Measurements from ENCODE around the gene TTC39C.
A peak's percentile ranks its signal among the peaks of the same experiment; 100 is the strongest.
"Not testable (repeated sequence)": the region's sequence is repeated elsewhere in the genome, so short reads cannot be mapped to it uniquely, and the experiment has no call there.

Gene TTC39C

DNA sequence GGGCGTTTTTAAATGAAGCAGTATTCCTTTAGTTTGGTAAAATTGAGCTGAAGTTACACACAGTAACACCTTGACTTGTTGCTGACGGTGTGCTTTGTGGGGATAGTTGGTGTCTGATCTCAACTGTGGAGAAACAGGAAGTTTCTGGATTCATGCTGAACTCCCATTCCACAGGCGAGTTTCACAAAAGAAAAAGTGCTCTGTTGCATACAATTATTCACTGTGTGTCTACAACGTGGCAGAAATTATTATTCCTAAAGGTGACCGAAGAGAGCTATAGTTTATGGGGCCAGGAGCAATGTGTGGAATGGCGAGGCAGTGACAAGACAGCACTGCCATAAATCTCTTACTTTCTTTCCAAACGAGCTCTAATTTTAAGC is 123.8 kb downstream of the TTC39C start:
- ATAC-seq, result no peak

GRCh38 chr18:24138789-24139616 is 124.4 kb downstream of the TTC39C start, which contains the start of gene CABYR:
CABYR (plus strand) TSS chr18:24139062; CDS start chr18:24143115, 4,053 bp downstream.
- peak; percentile 82 for DNase-seq
- peak; percentile 92 for ATAC-seq

More for the DNA sequence above, 123.8 kb downstream of the TTC39C start:
- no peak for DNase-seq

DNA sequence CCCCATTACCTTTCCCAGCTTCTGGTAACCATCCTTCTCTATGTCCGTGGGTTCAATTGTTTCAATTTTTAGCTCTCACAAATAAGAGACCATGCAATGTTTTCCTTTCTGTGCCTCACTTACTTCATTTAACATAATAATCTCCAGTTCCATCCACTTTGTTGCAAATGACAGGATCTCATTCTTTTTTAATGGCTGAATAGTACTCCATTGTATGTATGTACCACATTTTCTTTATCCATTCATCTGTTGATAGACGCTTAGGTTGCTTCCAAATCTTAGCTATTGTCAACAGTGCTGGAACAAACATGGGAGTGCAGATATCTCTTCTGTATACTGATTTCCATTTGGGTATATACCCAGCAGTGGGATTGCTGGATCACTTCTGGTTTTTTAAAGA is 126.1 kb downstream of the TTC39C start:
- ATAC-seq (no peak), DNase-seq (no peak)

GRCh38 chr18:24142376-24142775 is 127.8 kb downstream of the TTC39C start:
- DNase-seq (no peak), ATAC-seq (no peak)

DNA sequence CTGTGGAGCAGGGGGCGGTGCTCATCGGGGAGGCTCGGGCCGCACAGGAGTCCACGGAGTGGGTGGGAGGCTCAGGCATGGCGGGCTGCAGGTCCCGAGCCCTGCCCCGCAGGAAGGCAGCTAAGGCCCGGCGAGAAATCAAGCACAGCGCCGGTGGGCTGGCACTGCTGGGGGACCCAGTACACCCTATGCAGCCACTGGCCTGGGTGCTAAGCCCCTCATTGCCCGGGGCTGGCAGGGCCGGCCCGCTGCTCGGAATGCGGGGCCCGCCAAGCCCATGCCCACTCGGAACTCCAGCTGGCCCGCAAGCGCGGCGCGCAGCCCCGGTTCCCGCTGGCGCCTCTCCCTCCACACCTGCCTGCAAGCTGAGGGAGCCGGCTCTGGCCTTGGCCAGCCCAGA is 135.0 kb downstream of the TTC39C start:
- DNase-seq, ATAC-seq: not testable (repeated sequence)

DNA sequence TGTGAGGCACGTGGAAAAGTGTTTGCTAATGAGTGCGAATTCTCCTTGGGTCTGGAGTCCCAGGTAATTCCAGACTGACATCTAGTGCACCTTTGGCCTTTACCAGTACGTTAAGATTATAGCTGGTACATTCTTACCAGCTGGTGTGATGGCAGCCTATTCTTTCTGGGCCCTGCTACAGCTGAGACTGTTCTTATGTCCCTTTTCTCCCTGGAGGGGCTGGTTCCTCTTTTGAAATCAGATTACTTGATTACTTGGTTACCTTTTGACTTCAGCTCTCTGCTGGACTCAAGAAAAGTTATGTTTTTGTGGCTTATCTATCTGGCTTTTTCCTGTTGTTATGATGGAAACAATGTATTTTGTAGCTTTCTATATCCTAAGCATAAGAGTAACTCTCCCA is 138.8 kb downstream of the TTC39C start:
- DNase-seq (no peak), ATAC-seq (no peak)

DNA sequence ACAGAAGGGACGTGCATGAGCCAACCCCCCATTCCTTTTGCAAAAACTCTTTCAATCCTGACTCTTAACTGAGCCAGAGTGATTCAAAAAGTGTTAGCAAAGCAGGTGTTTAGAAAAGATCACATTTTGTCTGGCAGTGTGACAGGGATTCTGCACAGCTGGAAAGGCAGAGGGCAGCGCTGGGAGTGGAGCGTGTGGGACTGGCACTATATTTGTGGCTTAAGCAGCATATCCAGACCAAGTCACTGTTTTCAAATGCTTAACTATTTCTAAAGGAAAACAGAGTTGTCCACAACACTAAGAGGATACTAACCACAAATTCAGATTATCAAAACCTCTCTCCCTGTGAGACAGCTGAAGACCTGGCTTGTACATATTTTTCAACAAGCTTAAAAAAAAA is 143.3 kb downstream of the TTC39C start:
- DNase-seq (no peak), ATAC-seq (no peak)

- ATAC-seq (no peak), DNase-seq (no peak)
These were observed 145.5 kb downstream of the TTC39C start for GRCh38 chr18:24160086-24160485.

DNA sequence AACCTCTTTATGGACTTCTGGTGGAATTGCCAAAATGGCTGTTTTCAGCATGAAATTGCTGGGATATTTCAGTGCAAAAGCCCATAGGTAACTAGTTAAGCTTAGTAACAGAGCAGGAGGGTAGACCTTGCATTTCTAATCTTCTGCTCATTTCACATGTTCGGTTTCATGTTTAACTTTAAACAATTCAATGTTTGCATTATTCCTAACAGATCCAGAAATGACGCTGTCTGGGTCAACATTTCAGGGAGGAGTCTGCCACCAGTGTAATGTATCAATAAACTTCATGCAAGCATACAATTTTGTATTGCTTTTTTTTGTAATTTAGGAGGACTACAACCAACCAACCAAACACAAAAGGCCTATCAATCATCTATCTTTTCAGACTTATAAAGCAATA is 146.8 kb downstream of the TTC39C start:
- ATAC-seq, result no peak
- DNase-seq, result no peak

- ATAC-seq (no peak), DNase-seq (no peak)
These were observed 153.9 kb downstream of the TTC39C start for GRCh38 chr18:24168496-24168895.

DNA sequence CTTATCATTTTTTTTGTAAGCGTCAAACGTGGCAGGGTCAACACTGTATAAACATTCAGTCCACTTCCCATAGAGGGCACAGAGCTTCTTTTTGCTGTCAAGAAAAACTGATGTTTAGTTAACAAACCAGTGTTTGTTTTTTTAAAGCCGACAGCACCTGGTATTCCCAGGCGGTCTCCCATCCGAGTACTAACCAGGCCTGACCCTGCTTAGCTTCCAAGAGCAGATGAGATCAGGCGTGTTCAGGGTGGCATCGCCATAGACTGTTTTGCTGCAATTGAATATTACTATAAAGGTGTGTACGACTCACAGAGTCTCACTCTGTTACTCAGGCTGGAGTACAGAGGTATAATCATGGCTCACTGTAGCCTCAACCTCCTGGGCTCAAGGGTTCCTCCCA is 155.8 kb downstream of the TTC39C start:
- ATAC-seq, result no peak
- peak; percentile 7 for DNase-seq

GRCh38 chr18:24173997-24174396 is 159.4 kb downstream of the TTC39C start:
- no peak for ATAC-seq

GRCh38 chr18:24176727-24177416 is 162.3 kb downstream of the TTC39C start:
- ATAC-seq (peak; percentile 57), DNase-seq (peak; percentile 73)

More at GRCh38 chr18:24173997-24174396, 159.4 kb downstream of the TTC39C start:
- DNase-seq, result no peak

DNA sequence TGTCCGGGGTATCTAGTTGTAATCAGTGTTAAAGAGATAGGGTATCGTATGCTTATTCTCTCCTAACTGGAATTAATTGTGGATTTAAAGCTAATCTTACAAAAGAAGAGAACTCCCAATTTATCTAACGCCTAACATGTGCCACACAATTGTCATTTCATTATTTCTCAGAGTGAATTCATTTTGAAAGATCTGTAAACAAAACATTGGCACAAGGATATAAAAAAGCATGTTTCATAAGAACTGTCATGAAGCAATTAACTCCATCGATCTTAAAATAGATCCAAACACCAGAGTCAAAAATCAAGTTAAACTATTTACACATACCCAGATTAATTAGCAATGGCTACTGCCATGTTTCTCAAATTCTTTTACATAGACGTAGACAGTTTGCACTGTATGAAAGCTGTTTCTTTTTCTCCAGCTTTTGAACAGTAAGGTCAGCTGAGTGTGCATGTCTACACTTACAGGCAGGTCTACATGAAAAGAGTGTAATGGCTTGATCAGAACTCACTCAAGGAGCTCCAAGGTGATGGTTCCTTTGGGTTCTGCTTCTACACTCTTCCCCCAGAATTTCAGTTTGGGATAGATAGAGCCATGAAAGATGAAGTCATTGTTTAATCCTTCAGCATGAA is 163.1 kb downstream of the TTC39C start:
- ATAC-seq (no peak), DNase-seq (no peak)

DNA sequence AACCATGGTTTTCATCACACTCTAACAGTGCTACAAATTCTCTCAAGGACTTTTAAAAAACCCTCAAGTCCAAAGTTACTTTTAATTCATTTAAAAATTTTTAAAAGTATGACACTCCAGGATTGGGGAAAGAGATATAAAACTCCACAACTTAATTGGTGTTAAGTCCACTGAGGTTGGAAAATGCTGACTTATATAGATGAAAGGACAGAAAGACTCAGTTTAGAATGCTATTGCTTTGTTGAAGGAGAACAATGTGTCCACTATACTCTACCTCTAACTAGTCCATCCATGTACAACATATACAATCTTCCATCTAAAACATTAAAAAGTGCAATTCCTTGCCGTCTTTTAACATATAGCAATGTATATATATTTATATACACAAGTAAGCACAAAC is 165.5 kb downstream of the TTC39C start:
- DNase-seq (no peak), ATAC-seq (no peak)

DNA sequence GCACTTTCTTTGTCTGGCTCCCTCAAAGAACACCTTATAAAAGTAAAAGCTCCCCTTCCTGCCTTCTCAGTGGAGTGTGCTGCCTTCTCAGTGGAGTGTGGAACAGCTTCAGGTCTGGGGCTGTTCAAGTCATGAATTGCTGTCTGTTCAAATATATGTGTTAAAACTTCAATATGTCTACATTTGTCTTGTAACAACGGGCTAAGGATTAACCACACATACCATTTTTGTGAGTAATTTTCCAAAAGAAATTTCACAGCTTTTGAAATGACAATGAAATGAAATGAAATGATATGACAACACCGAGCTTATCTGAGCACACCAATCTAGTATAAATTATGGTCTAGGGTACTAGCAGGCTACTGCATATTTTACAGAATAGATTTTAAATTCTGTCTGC is 167.3 kb downstream of the TTC39C start:
- ATAC-seq (no peak), DNase-seq (no peak)
